GM10266 (cell line): Measurements from ENCODE around the gene ANKRD31.
A peak's percentile ranks its signal among the peaks of the same experiment; 100 is the strongest.

Experiments used
- DNase-seq: peaks from one replicate; pipeline ENCODE4 v3.0.0; 2012; ENCODE audit errors: extremely low spot score
- CTCF ChIP-seq: IDR thresholded peaks from 2 replicates; pipeline ENCODE4 v1.5.1; 2012; ENCODE audit warnings: mild to moderate bottlenecking, low read depth; ENCODE audit not compliant: control insufficient read depth, insufficient read depth; ENCODE audit errors: missing control alignments

ANKRD31 gene, protein sequence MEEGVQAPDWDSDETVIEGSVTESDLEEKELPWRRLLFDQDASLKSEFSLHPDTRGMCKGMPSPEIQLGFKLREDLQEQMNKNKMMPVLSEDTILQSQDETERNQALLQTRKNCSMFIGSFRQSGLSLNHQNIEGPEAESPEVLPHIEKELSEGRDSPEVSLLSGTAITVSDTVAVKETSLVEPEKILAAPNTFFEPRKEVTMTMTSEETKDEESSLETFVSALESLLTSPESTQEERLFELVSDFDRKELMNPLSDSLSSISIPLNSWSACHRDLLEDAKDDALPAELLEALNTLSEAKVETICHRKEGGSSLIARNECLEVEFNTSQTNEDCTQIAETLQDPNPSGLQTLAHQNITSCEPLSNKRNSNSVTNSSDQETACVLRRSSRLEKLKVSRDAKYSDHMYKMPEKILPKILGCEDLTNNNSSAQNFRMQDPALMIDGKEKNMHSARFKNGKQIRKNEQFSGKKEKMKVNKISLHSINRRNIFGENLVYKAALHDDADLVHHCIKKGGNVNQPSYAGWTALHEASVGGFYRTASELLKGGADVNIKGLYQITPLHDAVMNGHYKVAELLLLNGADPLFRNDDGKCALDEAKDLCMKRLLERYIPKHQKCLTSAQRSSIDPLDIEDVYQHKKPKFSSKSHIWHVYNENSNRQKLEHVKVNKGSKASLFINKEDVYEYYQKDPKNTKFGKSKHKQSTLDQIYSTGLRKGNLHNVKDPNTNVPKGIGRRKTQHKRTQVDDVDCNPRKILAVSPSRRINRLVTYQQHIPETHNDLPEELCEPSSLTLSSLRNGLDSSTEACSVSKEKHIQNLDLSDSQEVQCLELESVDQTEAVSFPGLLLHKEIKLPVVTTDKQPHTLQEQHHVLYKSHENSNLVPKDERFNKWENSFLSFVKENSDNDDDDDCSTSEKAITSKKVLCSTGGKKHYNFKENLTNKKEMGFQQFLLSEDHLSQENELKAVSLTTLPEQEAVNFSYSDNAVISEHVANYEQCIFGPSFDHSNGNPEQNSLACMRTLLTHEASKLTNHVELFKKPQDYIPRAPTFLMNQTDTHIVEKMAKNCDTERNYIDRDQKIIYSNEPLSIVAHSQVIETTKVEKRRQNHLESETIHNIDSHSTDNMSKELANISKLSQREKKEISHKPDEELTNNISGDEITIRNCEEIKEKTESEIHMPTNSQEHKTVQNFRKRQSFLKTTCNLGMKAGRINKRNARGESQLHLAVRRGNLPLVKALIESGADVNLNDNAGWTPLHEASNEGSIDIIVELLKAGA (N-terminal part only)

DNA sequence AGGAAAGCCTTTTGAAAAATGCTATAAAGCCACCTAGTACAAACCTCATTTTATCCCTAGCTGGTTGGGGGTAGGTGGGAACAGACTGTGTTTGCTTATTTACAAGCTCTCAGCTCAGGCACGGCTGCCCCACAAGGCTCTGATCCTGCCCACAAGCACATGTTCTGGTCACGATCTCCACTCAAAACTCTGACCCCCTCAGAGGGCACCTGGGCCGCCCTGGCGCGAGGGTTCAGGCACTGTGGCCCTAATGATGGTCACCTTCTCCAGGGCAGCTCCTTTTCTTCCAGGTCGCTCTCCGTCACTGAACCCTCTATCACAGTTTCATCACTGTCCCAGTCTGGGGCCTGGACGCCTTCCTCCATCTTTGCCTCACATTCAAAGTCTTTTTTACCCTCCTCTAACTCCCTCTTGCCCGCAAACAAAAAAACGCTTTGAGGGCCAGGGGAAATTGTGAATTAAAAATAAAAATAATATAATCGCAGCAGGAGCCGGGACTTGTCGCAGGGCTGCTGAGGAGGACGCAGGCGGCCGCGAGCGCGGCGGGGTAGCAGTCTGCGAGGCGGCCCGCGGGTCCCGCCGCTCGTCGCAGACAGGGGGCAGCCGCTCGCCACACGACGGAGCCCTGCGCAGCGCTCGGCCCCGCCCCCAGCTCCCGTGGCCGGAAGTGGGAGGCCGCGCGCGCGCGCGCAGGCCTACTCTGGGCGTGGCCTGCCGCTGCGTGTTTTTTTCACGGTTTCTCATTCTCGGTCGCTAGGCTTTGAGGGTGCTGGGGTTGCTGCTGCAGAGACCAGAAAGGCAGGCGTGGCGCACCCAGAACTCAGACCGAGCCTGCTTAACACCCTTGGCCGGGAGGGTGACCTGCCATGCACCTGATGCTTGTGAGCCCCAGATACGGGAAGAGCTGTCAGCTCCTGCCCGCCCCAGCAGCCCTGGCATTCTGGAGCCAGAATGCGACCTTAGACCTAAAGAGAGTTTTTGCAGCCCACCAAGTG, at the start of gene ANKRD31:
Gene ANKRD31, minus strand, starts transcription at position 557 of the 995 bp plus-strand sequence. Its CDS starts 192 bp downstream, at position 365.
- peak; percentile 92 for TF ChIP-seq CTCF
- DNase-seq = peak; percentile 94

GRCh38 chr5:75286211-75286773, 49.6 kb upstream of the ANKRD31 start:
- TF ChIP-seq CTCF = no peak
- no peak for DNase-seq

DNA sequence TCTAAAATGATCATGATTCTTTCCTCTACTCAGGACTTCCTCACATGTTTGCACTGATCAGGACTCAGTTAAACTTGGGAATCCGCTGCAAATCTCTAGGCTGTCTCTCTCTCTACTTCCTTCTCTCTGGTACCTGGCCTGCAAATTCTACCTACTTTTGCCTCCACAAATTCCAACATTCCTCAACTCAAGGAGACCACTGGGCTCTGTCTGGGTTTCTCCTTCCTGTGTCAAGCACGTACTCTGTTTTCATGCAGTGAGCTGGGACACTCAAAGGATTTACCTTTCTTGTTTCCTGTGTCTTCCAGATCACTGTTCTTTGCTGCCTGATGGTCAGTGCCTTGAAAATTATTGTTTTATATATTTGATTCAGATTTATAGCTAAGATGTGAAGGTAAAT, 45.9 kb upstream of the ANKRD31 start:
- no peak for TF ChIP-seq CTCF
- DNase-seq = no peak

DNA sequence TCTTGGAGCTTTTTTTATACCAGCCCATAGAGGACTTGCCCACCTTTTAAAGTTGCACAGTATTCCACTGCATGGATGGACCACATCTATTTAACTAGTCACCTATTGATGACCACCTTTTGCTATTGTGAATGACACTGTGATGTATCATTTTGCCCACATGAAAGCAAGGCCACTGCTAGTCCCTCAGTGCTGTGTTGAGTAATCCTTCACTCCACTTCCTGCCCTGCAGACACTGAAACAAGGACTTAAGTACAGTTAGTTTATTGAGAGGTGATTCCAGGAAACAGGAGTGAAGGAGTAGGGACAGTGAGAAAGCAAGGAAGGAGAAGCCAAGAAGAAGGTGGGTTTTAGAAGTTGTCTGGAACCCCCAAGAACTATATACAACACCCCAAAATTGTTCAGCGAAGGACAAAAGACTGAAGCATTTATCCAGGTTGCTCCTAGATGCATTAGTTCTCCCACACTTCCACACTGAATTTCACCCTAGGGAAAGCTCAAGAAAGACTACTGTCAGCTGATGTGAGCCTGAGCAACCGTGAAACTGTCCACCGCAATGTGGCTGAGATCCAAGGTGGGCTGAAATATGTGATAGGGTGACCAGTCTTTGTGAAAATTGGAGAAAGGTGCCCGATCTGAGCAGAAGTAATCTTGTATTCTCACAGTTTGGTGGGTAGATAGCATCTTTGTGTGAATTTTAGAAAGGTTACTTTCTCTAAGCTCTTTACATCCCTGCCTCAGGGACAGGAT, 45.2 kb upstream of the ANKRD31 start:
- no peak for DNase-seq
- TF ChIP-seq CTCF = no peak

- TF ChIP-seq CTCF = no peak
- DNase-seq = no peak
Measured at GRCh38 chr5:75279321-75279720, 42.6 kb upstream of the ANKRD31 start.
